Heart right ventricle (tissue), 16 donors: ENCODE data around the gene OR6A2. TPM values are rescaled to one million over a fixed set of nuclear protein-coding genes. Genes with fewer than 3 reads are reported as not detected.
A peak's percentile ranks its signal among the peaks of the same experiment; 100 is the strongest.

Experiments used
- ATAC-seq, 8 donors: fragments of 200-7000 bp; cut with Tn5 transposase; one replicate each; pipeline ENCODE4 v1.9.1; 2020; ENCODE audit warnings: mild to moderate bottlenecking in 8 of 8, moderate library complexity in 8 of 8, moderate number of reproducible peaks in 1 of 8
- DNase-seq, 2 donors: peaks; one replicate each; pipeline ENCODE4 v3.0.0-alpha.2; 2020
- H3K27ac ChIP-seq, 10 donors: fragments of 200-600 bp; sonication (generic) in 2 of 10; one replicate each; pipeline versions ENCODE4 v1.5.0 to v1.8.0; 2020 to 2022; ENCODE audit warnings: mild to moderate bottlenecking in 3 of 10
- H3K27me3 ChIP-seq, 7 donors: fragments of 200-600 bp; one replicate each; pipeline ENCODE4 v1.8.0; 2021 to 2022; ENCODE audit warnings: mild to moderate bottlenecking in 2 of 7
- H3K36me3 ChIP-seq, 9 donors: fragments of 200-600 bp; sonication (generic) in 1 of 9; one replicate each; pipeline versions ENCODE4 v1.5.0 to v1.8.0; 2020 to 2022; ENCODE audit warnings: mild to moderate bottlenecking in 2 of 9
- H3K4me1 ChIP-seq, 9 donors: fragments of 200-600 bp; sonication (generic) in 1 of 9; one replicate each; pipeline versions ENCODE4 v1.5.0 to v1.8.0; 2020 to 2022; ENCODE audit warnings: mild to moderate bottlenecking in 4 of 9
- H3K4me3 ChIP-seq, 10 donors: fragments of 200-600 bp; sonication (generic) in 2 of 10; one replicate each; pipeline versions ENCODE4 v1.5.0 to v1.8.0; 2020 to 2022; ENCODE audit warnings: mild to moderate bottlenecking in 7 of 10, moderate library complexity in 2 of 10
- H3K9me3 ChIP-seq, 11 donors: fragments of 200-600 bp in 10 of 11; sonication (generic) in 2 of 11; one replicate each; pipeline versions ENCODE4 v1.5.0 to v1.8.0; 2013 to 2022; ENCODE audit warnings: mild to moderate bottlenecking in 2 of 11, control low read depth in 1 of 11, moderate library complexity in 1 of 11
- CTCF ChIP-seq, 9 donors: fragments of 200-600 bp; sonication (generic) in 2 of 9; IDR thresholded peaks; one replicate each; pipeline versions ENCODE4 v1.5.0 to v1.8.0; 2021 to 2022; ENCODE audit warnings: antibody characterized with exemption in 9 of 9, mild to moderate bottlenecking in 5 of 9, moderate library complexity in 1 of 9
- WGBS, 2 donors: extraction: QIAGEN DNeasy Blood & Tissue Kit; methylation state at CpG; one replicate each; pipeline ENCODE4 v1.1.7; 2013; ENCODE audit warnings: inconsistent platforms in 1 of 2; 5-methylcytosine and 5-hydroxymethylcytosine counted together
- intact Hi-C, 10 donors: fragments of 100-400 bp; cut with DNase I; formaldehyde crosslinking; loops; one replicate each; pipeline versions ENCODE4 v1.11.1 to v1.14.2; 2022
- polyA plus RNA-seq, 2 donors: library from polyadenylated mRNA; stranded (reverse); fragments of 200-250 nt; gene quantifications; one replicate each; pipeline ENCODE4 v1.2.3, GENCODE V29; 2013
- total RNA-seq, 10 donors: library from RNA; stranded (reverse); fragmentation: NEBNext Ultra II Directional in 3 of 10; extraction: Animal tissue kit (Norgen Biotek cat#: 25700) in 3 of 10; gene quantifications; one replicate each; pipeline versions ENCODE4 v1.2.1 to v1.2.4, GENCODE V29; 2021 to 2023
- donor health status: Arrhythmogenic right ventricular cardiomyopathy.
- donor health status: ischemic (EF 13 %, LVEDD 7.1; RV severe dilation, severe dysfunction).
- donor health status: healthy with polysubstance abuse.
- donor health status: DM: no; HTN: yes; CAD: no.
- donor health status: DM: no; HTN: no; CAD: no.
- donor health status: ischemic (EF 25% LVEDD 6.9; RV normal size, moderate dysfunction).
- donor health status: ischemic (EF 25% LVEDD 5.7; RV mildly dilated, moderate dysfunction).
- donor health status: healthy.
- donor health status: DM: yes; HTN: yes; CAD: no.
- donor health status: Ischemic cardiomyopathy.
- donor health status: ischemic (EF 35%, LVEDD 5.7; RV mildly dilated, moderate dysfunction).
- donor health status: nonischemic (EF 11% LVEDD 7.7; RV severe dilation, severe dysfunction).
- donor health status: DM: yes; HTN: yes; CAD: no.
- donor health status: PGD.
- donor health status: ischemic (EF 29% LVEDD 5.4; RV normal size, mild dysfunction).
- donor health status: nonischemic (EF 23%, LVEDD 6.1; RV moderate dilation, normal function).

Gene OR6A2
- total and polyA plus RNA-seq, 12 donors = not detected

- no peak for DNase-seq
- intact Hi-C loops = no loop called here
- Histone ChIP-seq H3K9me3 (no peaks in the 10 kb centered on the region), H3K27me3 (no peaks in the 10 kb centered on the region), H3K4me3 (no peak within 1 kb of the TSS), H3K4me1 (no peaks in the 10 kb centered on the region), H3K36me3 (no peaks in the 10 kb centered on the region), H3K27ac (no peak within 1 kb of the TSS)
- no peak for ATAC-seq
- 51 to 63% methylated on average over 2 of the region's 2 CpGs for WGBS, 2 donors
- TF ChIP-seq CTCF (IDR thresholded peaks at IDR 0.05) = no peak
Observed at GRCh38 chr11:6782720-6783119, 16.8 kb downstream of the OR6A2 start, which contains the start of gene OR2AG1. OR2AG1 (plus strand) TSS chr11:6783020; CDS start chr11:6785038, 2,018 bp downstream.

DNA sequence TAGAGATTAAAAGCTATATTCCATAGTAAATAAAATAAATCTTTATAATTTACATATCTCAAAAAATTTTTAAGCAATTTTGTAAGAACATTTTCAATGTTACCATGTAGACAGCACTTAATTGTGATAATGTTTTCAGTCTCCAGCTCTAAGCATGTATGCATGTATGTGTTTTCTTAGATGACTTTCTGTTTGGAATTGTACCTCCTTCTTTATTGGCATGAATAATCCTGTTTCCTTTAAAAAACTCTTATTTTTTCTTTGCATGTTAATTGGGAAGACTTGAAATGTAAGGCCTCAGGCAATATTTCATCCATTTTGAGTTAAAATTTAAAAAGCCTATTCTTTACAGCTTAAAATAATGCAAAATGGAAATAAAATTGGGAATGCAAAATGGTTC, 18.7 kb downstream of the OR6A2 start:
- no peak overlapping the region for H3K27ac ChIP-seq
- ATAC-seq = no peak
- no peak overlapping the region for H3K4me3 ChIP-seq
- H3K27me3 ChIP-seq = peaks cover 0 to 5% (median 0%) of the 10 kb centered on the region in 7 donors
- intact Hi-C loops = no loop called here
- H3K36me3 ChIP-seq = no peaks in the 10 kb centered on the region
- no peak for TF ChIP-seq CTCF (IDR thresholded peaks at IDR 0.05)
- H3K4me1 ChIP-seq = no peaks in the 10 kb centered on the region
- DNase-seq = no peak
- H3K9me3 ChIP-seq = peaks cover 0 to 5% (median 0%) of the 10 kb centered on the region in 11 donors

- H3K27me3 ChIP-seq = peaks cover 0 to 5% (median 0%) of the 10 kb centered on the region in 7 donors
- H3K36me3 ChIP-seq = no peaks in the 10 kb centered on the region
- no peak for TF ChIP-seq CTCF (IDR thresholded peaks at IDR 0.05)
- ATAC-seq (no peak), DNase-seq (no peak)
- intact Hi-C loops = no loop called here
- H3K9me3 ChIP-seq = peaks cover 0 to 5% (median 0%) of the 10 kb centered on the region in 11 donors
- no peak overlapping the region for H3K4me3 ChIP-seq
- no peak overlapping the region for H3K27ac ChIP-seq
- no peaks in the 10 kb centered on the region for H3K4me1 ChIP-seq
Observed at GRCh38 chr11:6778518-6778917, 21.0 kb downstream of the OR6A2 start.

DNA sequence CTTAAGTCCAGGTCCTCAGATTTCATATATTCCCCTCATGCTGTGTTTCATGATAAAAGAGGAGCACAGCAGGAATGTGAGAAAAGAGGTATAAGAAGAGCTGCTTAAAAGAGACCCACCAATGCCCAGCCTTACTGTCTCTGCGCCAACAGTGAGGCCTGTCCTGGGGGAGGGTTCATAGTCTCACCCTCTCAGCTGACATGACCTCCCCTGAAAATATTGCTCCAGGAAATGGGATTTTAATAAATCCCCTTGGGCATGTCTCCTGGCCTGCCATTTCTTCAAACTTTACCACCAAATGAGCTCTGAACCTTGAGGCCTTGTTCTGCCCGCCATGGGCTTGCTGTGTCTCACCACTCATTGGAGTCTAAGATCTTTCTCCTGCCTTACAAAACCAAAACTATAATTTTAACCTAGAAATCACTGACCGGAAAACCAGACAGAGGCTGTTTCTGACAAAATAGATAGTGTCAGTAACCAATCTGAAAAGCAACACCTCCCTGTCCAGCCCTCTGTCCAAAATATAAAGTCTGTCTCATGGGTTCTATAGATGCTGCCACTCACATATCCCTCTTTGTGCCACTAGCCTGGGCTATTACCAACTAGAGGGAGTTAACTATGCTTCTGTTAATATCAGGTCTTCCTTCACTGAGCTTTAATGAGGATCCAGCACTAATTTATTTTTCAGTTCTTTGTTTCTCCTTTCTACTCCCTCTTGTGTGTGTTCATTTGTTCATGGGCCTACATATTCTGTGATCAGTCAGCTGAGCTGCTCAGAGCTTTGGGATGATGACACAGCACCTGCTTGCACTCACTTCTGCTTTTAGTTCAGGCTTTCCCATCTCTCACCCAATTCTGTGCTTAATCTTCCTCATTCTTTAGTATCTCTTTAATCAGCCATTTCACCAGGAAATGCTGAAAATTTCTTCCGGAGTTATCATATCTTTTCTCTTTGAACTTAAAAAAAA, 27.3 kb downstream of the OR6A2 start, which contains the start of gene OR2AG2:
Gene OR2AG2 (minus strand): TSS at position 51 of the 968 bp plus-strand sequence. CDS start 3,019 bp downstream, outside the sequence.
- Histone ChIP-seq H3K4me3 (no peak within 1 kb of the TSS), H3K9me3 (peaks cover 0 to 5% (median 0%) of the 10 kb centered on the region in 11 donors), H3K27ac (peak within 1 kb of the TSS in 1 of 10 donors; percentile 57), H3K36me3 (no peaks in the 10 kb centered on the region), H3K27me3 (peaks cover 0 to 4% (median 0%) of the 10 kb centered on the region in 7 donors), H3K4me1 (peaks cover 0 to 5% (median 0%) of the 10 kb centered on the region in 9 donors)
- peak in 2 of 8 donors; percentile 59 to 61 for ATAC-seq
- 64 to 81% methylated on average over 4 of the region's 4 CpGs for WGBS, 2 donors
- intact Hi-C loops = no loop called here
- no peak for DNase-seq
- no peak for TF ChIP-seq CTCF (IDR thresholded peaks at IDR 0.05)
